Dendritic cell treated with granulocyte-macrophage colony-stimulating factor and Interleukin-4, amounts not matched to agents 40 ng/mL and 50 ng/mL, for 4 days (primary cell): Measurements from ENCODE around the gene SPATA18.
"Not testable (repeated sequence)": the region's sequence is repeated elsewhere in the genome, so short reads cannot be mapped to it uniquely, and the experiment has no call there.

ENCODE experiments used
- H3K27ac Mint-ChIP-seq: one replicate; pipeline ENCODE4 v1.8.0; 2022; ENCODE audit warnings: mild to moderate bottlenecking, mixed read lengths
- H3K27me3 Mint-ChIP-seq: one replicate; pipeline ENCODE4 v1.8.0; 2022; ENCODE audit warnings: mild to moderate bottlenecking, mixed read lengths
- H3K36me3 Mint-ChIP-seq: one replicate; pipeline ENCODE4 v1.8.0; 2022; ENCODE audit warnings: low read depth, mixed read lengths
- H3K4me1 Mint-ChIP-seq: one replicate; pipeline ENCODE4 v1.8.0; 2022; ENCODE audit warnings: low read depth, mixed read lengths
- H3K4me3 Mint-ChIP-seq: one replicate; pipeline ENCODE4 v1.8.0; 2022; ENCODE audit warnings: mild to moderate bottlenecking, moderate library complexity, mixed read lengths
- H3K9me3 Mint-ChIP-seq: one replicate; pipeline ENCODE4 v1.8.0; 2022; ENCODE audit warnings: mixed read lengths
- intact Hi-C: fragments of 100-400 bp; cut with micrococcal nuclease; formaldehyde crosslinking; loops from one replicate; pipeline ENCODE4 v1.15.0; 2022

Gene SPATA18

DNA sequence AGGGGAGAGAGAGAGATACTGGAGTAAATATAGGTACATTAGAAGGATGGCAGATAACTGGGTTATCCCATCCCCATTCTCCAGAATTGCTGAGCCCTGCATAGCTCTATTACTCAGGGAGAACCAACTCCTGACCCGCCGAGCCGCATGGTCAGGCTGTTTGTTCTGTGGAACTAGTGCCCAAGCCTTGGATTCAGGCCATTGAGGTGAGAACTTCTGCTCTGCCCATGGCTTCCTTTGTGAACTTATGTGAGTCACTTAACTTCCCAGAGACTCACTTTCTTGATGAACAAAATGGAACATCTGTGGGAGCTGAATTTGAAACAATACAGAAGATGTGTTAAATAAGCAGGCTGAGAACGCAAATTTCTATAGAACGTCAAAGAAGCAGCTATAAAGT lies 54.2 kb downstream of the SPATA18 start:
- no peaks in the 10 kb centered on the region for H3K27me3 Mint-ChIP-seq
- H3K9me3 Mint-ChIP-seq: no peaks in the 10 kb centered on the region
- intact Hi-C loops: no loop called here
- H3K36me3 Mint-ChIP-seq: no peaks in the 10 kb centered on the region
- no peaks in the 10 kb centered on the region for H3K4me1 Mint-ChIP-seq
- H3K27ac Mint-ChIP-seq: no peak overlapping the region
- H3K4me3 Mint-ChIP-seq: no peak overlapping the region

DNA sequence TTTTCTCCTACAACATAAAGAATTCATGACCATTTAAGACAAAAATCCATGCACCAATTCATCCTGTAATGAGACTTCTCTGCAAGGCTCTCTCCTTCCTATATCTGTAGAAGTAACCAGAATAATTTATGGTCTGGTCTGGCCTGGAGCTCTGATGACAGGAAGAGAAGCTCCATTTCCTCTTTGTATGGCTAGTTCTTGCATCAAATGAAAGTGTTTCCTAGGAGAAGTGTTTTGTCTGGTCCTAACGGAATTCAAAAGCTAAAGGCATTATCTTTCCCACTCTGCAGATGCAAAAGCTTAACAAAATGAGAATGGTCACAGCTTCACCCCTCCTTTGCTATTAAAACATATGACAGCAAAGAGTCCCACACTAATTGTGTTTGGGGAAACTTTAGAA lies 55.1 kb downstream of the SPATA18 start:
- Mint-ChIP-seq H3K36me3 (no peaks in the 10 kb centered on the region), H3K4me3 (no peak overlapping the region), H3K9me3 (no peaks in the 10 kb centered on the region)

GRCh38 chr4:52106660-52107059 lies 55.6 kb downstream of the SPATA18 start:
- Mint-ChIP-seq H3K36me3 (no peaks in the 10 kb centered on the region), H3K27ac (no peak overlapping the region), H3K9me3 (no peaks in the 10 kb centered on the region), H3K4me1 (no peaks in the 10 kb centered on the region), H3K27me3 (no peaks in the 10 kb centered on the region), H3K4me3 (no peak overlapping the region)
- intact Hi-C loops: no loop called here

More for the DNA sequence above, 55.1 kb downstream of the SPATA18 start:
- no peak overlapping the region for H3K27ac Mint-ChIP-seq
- intact Hi-C loops: no loop called here
- H3K27me3 Mint-ChIP-seq: no peaks in the 10 kb centered on the region
- no peaks in the 10 kb centered on the region for H3K4me1 Mint-ChIP-seq

- Mint-ChIP-seq H3K27ac (no peak overlapping the region), H3K27me3 (no peaks in the 10 kb centered on the region), H3K4me3 (no peak overlapping the region), H3K36me3 (no peaks in the 10 kb centered on the region), H3K4me1 (no peaks in the 10 kb centered on the region), H3K9me3 (no peaks in the 10 kb centered on the region)
- intact Hi-C loops: no loop called here
Measured at GRCh38 chr4:52107336-52107735, 56.2 kb downstream of the SPATA18 start.

GRCh38 chr4:52107745-52108144 lies 56.6 kb downstream of the SPATA18 start:
- H3K4me3 Mint-ChIP-seq: no peak overlapping the region
- H3K36me3 Mint-ChIP-seq: no peaks in the 10 kb centered on the region
- H3K27me3 Mint-ChIP-seq: no peaks in the 10 kb centered on the region
- intact Hi-C loops: no loop called here
- no peaks in the 10 kb centered on the region for H3K4me1 Mint-ChIP-seq
- no peaks in the 10 kb centered on the region for H3K9me3 Mint-ChIP-seq
- no peak overlapping the region for H3K27ac Mint-ChIP-seq

DNA sequence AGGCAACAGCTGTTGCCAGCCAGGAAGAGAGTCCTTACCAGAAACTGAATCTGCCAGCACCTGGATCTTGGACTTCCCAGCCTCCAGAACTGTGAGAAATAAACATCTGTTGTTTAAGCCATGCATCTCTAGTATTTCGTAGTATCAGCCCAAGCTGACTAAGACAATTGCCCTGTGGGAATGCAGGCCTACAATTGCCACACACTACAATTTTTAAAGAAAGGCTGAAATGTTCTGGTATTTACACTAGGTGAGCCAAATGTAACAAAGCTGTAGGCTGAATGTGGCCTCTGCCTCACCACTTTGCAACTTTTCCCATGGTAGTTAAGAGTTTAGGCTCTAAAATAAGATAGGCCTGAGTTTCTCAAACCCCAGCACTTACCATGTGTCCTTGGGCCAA lies 59.1 kb downstream of the SPATA18 start:
- intact Hi-C loops: no loop called here
- Mint-ChIP-seq H3K9me3 (no peaks in the 10 kb centered on the region), H3K4me3 (no peak overlapping the region), H3K27me3 (no peaks in the 10 kb centered on the region), H3K36me3 (no peaks in the 10 kb centered on the region), H3K27ac (no peak overlapping the region), H3K4me1 (no peaks in the 10 kb centered on the region)

GRCh38 chr4:52111995-52112394 lies 60.9 kb downstream of the SPATA18 start:
- no peaks in the 10 kb centered on the region for H3K36me3 Mint-ChIP-seq

GRCh38 chr4:52112411-52112810 lies 61.3 kb downstream of the SPATA18 start:
- Mint-ChIP-seq H3K9me3 (no peaks in the 10 kb centered on the region), H3K36me3 (no peaks in the 10 kb centered on the region)
- intact Hi-C loops: no loop called here

More at GRCh38 chr4:52111995-52112394, 60.9 kb downstream of the SPATA18 start:
- Mint-ChIP-seq H3K27me3 (peaks cover 1% of the 10 kb centered on the region), H3K4me1 (no peaks in the 10 kb centered on the region), H3K9me3 (no peaks in the 10 kb centered on the region), H3K27ac (no peak overlapping the region), H3K4me3 (no peak overlapping the region)
- intact Hi-C loops: no loop called here

DNA sequence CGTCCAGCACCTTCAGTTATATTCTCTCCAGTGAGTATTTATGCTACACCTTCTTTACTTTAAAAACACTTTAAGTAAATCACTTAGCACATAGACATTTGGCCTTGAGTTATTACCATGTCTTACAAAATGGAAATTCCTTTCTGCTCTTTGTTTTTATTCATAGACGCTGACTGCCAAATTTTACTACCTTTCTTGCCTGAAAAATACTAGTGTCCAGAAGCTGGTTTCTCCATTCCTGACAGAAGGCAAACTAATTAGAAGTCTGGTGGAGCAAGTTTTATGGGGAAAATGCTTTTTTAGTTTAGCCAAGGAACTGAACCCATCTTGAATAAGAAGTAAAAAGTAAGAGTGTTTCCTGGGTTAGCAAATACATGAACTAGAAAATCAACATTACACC lies 65.5 kb downstream of the SPATA18 start:
- intact Hi-C loops: no loop called here
- peaks cover 5% of the 10 kb centered on the region for H3K9me3 Mint-ChIP-seq
- no peaks in the 10 kb centered on the region for H3K36me3 Mint-ChIP-seq
- H3K4me3 Mint-ChIP-seq: no peak overlapping the region
- peaks cover 1% of the 10 kb centered on the region for H3K27me3 Mint-ChIP-seq
- H3K27ac Mint-ChIP-seq: no peak overlapping the region
- no peaks in the 10 kb centered on the region for H3K4me1 Mint-ChIP-seq

More at GRCh38 chr4:52112411-52112810, 61.3 kb downstream of the SPATA18 start:
- no peaks in the 10 kb centered on the region for H3K4me1 Mint-ChIP-seq
- H3K27ac Mint-ChIP-seq: no peak overlapping the region
- H3K27me3 Mint-ChIP-seq: peaks cover 1% of the 10 kb centered on the region
- no peak overlapping the region for H3K4me3 Mint-ChIP-seq

- no peak overlapping the region for H3K27ac Mint-ChIP-seq
- no peak overlapping the region for H3K4me3 Mint-ChIP-seq
- peaks cover 18% of the 10 kb centered on the region for H3K9me3 Mint-ChIP-seq
- no peaks in the 10 kb centered on the region for H3K27me3 Mint-ChIP-seq
- H3K4me1 Mint-ChIP-seq: no peaks in the 10 kb centered on the region
- intact Hi-C loops: no loop called here
- H3K36me3 Mint-ChIP-seq: no peaks in the 10 kb centered on the region
Measured at GRCh38 chr4:52126226-52126625, 75.1 kb downstream of the SPATA18 start.

DNA sequence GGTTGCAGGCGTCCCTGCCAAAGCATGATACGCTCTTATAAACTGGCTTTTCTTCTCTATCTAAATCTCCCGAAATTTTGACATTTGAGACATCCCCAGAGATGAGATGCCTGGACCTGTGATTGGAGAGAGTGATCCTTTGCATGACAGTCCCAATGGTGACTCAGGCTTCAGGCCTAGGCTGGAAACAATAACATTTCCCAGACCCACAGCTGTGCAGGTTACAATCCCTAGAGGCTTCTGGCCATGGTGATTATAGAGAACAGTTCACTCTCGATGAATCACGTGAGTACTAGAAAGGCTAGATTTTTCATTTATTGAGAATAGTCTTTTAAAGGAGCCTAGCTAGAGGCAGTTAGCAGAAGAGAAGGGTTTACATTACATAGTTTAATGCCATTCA lies 75.9 kb downstream of the SPATA18 start:
- Mint-ChIP-seq H3K27ac (no peak overlapping the region), H3K9me3 (peaks cover 11% of the 10 kb centered on the region), H3K36me3 (no peaks in the 10 kb centered on the region), H3K4me3 (no peak overlapping the region), H3K4me1 (no peaks in the 10 kb centered on the region), H3K27me3 (no peaks in the 10 kb centered on the region)
- intact Hi-C loops: no loop called here

DNA sequence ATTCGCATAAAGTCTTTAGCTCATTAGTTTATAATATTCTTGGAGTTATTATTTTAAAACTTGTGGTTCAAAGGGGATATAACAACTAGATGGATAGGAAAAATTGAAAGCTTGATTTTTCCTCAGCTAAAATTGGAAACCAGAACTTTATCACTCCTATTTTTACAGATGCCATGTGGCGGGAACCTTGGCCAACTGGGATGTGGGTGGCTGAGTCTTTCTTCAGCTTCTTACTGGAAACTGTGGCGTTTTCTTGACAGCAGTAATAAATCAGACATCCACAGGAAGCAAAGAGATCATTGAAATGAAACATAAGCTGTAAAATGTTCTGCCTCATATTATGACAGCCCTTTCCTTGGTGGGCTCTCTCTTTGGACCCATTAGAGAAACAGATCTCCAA lies 84.1 kb downstream of the SPATA18 start:
- Mint-ChIP-seq H3K4me3 (no peak overlapping the region), H3K4me1 (no peaks in the 10 kb centered on the region), H3K27me3 (no peaks in the 10 kb centered on the region), H3K9me3 (peaks cover 9% of the 10 kb centered on the region), H3K36me3 (no peaks in the 10 kb centered on the region), H3K27ac (no peak overlapping the region)
- intact Hi-C loops: no loop called here

- intact Hi-C loops: not testable (repeated sequence)
Measured at GRCh38 chr4:52137152-52137551, 86.0 kb downstream of the SPATA18 start.

GRCh38 chr4:52142816-52143215 lies 91.7 kb downstream of the SPATA18 start:
- Mint-ChIP-seq H3K4me3 (no peak overlapping the region), H3K9me3 (peaks cover 13% of the 10 kb centered on the region), H3K36me3 (no peaks in the 10 kb centered on the region), H3K27ac (no peak overlapping the region), H3K4me1 (no peaks in the 10 kb centered on the region), H3K27me3 (no peaks in the 10 kb centered on the region)
- intact Hi-C loops: no loop called here

More at GRCh38 chr4:52137152-52137551, 86.0 kb downstream of the SPATA18 start:
- H3K36me3 Mint-ChIP-seq, H3K27ac Mint-ChIP-seq, H3K4me1 Mint-ChIP-seq, H3K4me3 Mint-ChIP-seq, H3K27me3 Mint-ChIP-seq: not testable (repeated sequence)
- H3K9me3 Mint-ChIP-seq: peaks cover 16% of the 10 kb centered on the region

DNA sequence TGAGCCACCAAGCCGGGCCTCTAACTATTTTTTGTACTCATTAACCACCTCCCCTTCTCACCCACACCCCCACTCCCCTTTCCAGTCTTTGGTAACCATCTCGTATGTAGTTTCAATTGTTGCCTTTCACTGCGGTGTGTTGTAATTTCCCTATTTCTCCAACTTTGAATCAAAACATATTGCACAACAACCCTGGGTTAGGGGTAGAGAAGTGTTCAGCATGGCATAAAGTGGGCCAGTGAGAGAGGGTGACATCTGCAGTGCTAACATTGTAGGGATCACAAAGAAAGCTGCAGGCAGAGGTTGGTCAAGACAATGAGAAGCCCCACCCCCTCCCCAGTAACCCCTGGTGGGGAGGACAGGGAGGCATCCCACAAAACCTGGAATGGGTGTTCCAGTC lies 92.7 kb downstream of the SPATA18 start:
- no peak overlapping the region for H3K4me3 Mint-ChIP-seq
- no peaks in the 10 kb centered on the region for H3K36me3 Mint-ChIP-seq
- peaks cover 13% of the 10 kb centered on the region for H3K9me3 Mint-ChIP-seq
- no peaks in the 10 kb centered on the region for H3K27me3 Mint-ChIP-seq
- H3K27ac Mint-ChIP-seq: no peak overlapping the region
- no peaks in the 10 kb centered on the region for H3K4me1 Mint-ChIP-seq
- intact Hi-C loops: no loop called here
